PFSK-1 (cell line): Measurements from ENCODE around the gene PMCH. TPM values are rescaled to one million over a fixed set of nuclear protein-coding genes. Genes with fewer than 3 reads are reported as not detected.

Experiments used
- FOXP2 ChIP-seq: optimal IDR thresholded peaks from 2 replicates; pipeline ENCODE3; 2011; ENCODE audit warnings: borderline replicate concordance, control low read depth, inconsistent platforms; ENCODE audit not compliant: insufficient read depth; ENCODE audit errors: extremely low read length, extremely low read depth
- POLR2AphosphoS5 ChIP-seq: IDR thresholded peaks from 2 replicates; pipeline ENCODE4 v1.6.1; 2012; ENCODE audit warnings: low read depth, mild to moderate bottlenecking, control low read depth, low read length, moderate library complexity
- REST ChIP-seq, 2 experiments: IDR thresholded peaks; 2 replicates each; pipeline versions ENCODE4 v1.6.1 to v1.8.0; 2011 to 2012; ENCODE audit warnings: low read depth in 2 of 2, low read length in 2 of 2, control low read depth in 1 of 2, inconsistent platforms in 1 of 2, mild to moderate bottlenecking in 1 of 2, moderate library complexity in 1 of 2; ENCODE audit not compliant: insufficient read depth in 1 of 2
- SIN3A ChIP-seq: IDR thresholded peaks from 2 replicates; pipeline ENCODE4 v1.6.1; 2012; ENCODE audit warnings: mild to moderate bottlenecking, low read length, moderate library complexity, borderline replicate concordance; ENCODE audit not compliant: insufficient read depth
- TAF1 ChIP-seq: IDR thresholded peaks from 2 replicates; pipeline ENCODE4 v1.6.1; 2012; ENCODE audit warnings: low read length, control low read depth, borderline replicate concordance; ENCODE audit not compliant: insufficient read depth
- polyA plus RNA-seq: library from polyadenylated mRNA; unstranded; fragments of >200 nt; gene quantifications from one replicate; pipeline ENCODE4 v1.2.1, GENCODE V29; 2012; ENCODE audit warnings: low read depth, missing spikeins; ENCODE audit not compliant: insufficient read length

The PMCH gene
- not detected for polyA plus RNA-seq

- TF ChIP-seq REST (IDR thresholded peaks at IDR 0.05; ENCODE audit: insufficient read depth in 1 of 2, low read depth in 2 of 2, low read length in 2 of 2): no peak
- TF ChIP-seq SIN3A: no peak
- no peak for TF ChIP-seq FOXP2
- no peak for TF ChIP-seq POLR2AphosphoS5
- TF ChIP-seq TAF1: no peak
Measured at GRCh38 chr12:102197789-102198188, at the start of gene PMCH. PMCH (minus strand) TSS chr12:102197833; CDS start chr12:102197770, 63 bp downstream.

- TF ChIP-seq TAF1 (no peak), FOXP2 (no peak), POLR2AphosphoS5 (no peak), REST (IDR thresholded peaks at IDR 0.05; ENCODE audit: insufficient read depth in 1 of 2, low read depth in 2 of 2, low read length in 2 of 2) (no peak), SIN3A (no peak)
Measured at GRCh38 chr12:102234599-102234998, 37.0 kb upstream of the PMCH start.

GRCh38 chr12:102232446-102232845 is 34.8 kb upstream of the PMCH start:
- TF ChIP-seq REST (IDR thresholded peaks at IDR 0.05; ENCODE audit: insufficient read depth in 1 of 2, low read depth in 2 of 2, low read length in 2 of 2): no peak
- no peak for TF ChIP-seq POLR2AphosphoS5
- TF ChIP-seq TAF1: no peak
- TF ChIP-seq FOXP2: no peak
- TF ChIP-seq SIN3A: no peak

GRCh38 chr12:102232036-102232435 is 34.4 kb upstream of the PMCH start:
- TF ChIP-seq SIN3A: no peak

GRCh38 chr12:102227954-102228353 is 30.3 kb upstream of the PMCH start:
- no peak for TF ChIP-seq SIN3A
- TF ChIP-seq REST (IDR thresholded peaks at IDR 0.05; ENCODE audit: insufficient read depth in 1 of 2, low read depth in 2 of 2, low read length in 2 of 2): no peak
- TF ChIP-seq TAF1: no peak
- TF ChIP-seq POLR2AphosphoS5: no peak
- TF ChIP-seq FOXP2: no peak
